Caco-2 (cell line): Measurements from ENCODE around the gene RAB19. TPM values are rescaled to one million over a fixed set of nuclear protein-coding genes. Genes with fewer than 3 reads are reported as not detected.

Experiments
- BruUV-seq: library from RNA; stranded (reverse); fragments of 400-500 nt; replicated peaks from 2 replicates; lab custom pipeline; 2021; lab: Mats Ljungman, UMichigan
- CTCF ChIA-PET: fragments of 300-600 bp; sonication (Branson Sonifier 250); formaldehyde crosslinking; loops from one replicate; lab custom pipeline; 2022; ENCODE audit warnings: antibody characterized with exemption; lab: Charles Lee
- POLR2A ChIA-PET: fragments of 300-600 bp; sonication (Branson Sonifier 250); formaldehyde crosslinking; loops from one replicate; lab custom pipeline; 2022; ENCODE audit warnings: antibody characterized with exemption; lab: Charles Lee
- DNase-seq, 2 experiments: peaks; one replicate each; pipeline versions ENCODE4 v3.0.0 to v3.0.0-alpha.2; 2020 to 2022
- H3K27me3 ChIP-seq: replicated peaks from 2 replicates; pipeline ENCODE4 v1.6.0; 2011; ENCODE audit warnings: low read length; ENCODE audit not compliant: control insufficient read depth, insufficient read depth
- H3K36me3 ChIP-seq: 2 replicates; pipeline ENCODE4 v1.5.1; 2011; ENCODE audit warnings: low read length; ENCODE audit not compliant: control insufficient read depth, insufficient read depth
- H3K4me1 ChIP-seq: fragments of 250-450 bp; sonication (Bioruptor Pico); 2 replicates; pipeline ENCODE4 v1.5.1; 2020; ENCODE audit warnings: mild to moderate bottlenecking
- H3K4me3 ChIP-seq: 2 replicates; pipeline ENCODE4 v1.5.1; 2011; ENCODE audit warnings: low read depth, mild to moderate bottlenecking, control low read depth, low read length
- H3K9me3 ChIP-seq: fragments of 250-450 bp; sonication (Bioruptor Pico); 2 replicates; pipeline ENCODE4 v1.5.1; 2020; ENCODE audit warnings: mild to moderate bottlenecking, moderate library complexity
- H3K27ac Mint-ChIP-seq: one replicate; pipeline ENCODE4 v1.8.0; 2022; ENCODE audit warnings: mixed read lengths; ENCODE audit not compliant: unreplicated experiment
- H3K27me3 Mint-ChIP-seq: one replicate; pipeline ENCODE4 v1.8.0; 2022; ENCODE audit warnings: mixed read lengths; ENCODE audit not compliant: insufficient read depth, unreplicated experiment
- H3K36me3 Mint-ChIP-seq: one replicate; pipeline ENCODE4 v1.8.0; 2022; ENCODE audit warnings: mild to moderate bottlenecking, mixed read lengths; ENCODE audit not compliant: insufficient read depth, unreplicated experiment
- H3K4me1 Mint-ChIP-seq: one replicate; pipeline ENCODE4 v1.8.0; 2022; ENCODE audit warnings: low read depth, mixed read lengths; ENCODE audit not compliant: unreplicated experiment
- H3K4me3 Mint-ChIP-seq: one replicate; pipeline ENCODE4 v1.8.0; 2022; ENCODE audit warnings: mild to moderate bottlenecking, moderate library complexity, mixed read lengths; ENCODE audit not compliant: unreplicated experiment
- H3K9me3 Mint-ChIP-seq: one replicate; pipeline ENCODE4 v1.8.0; 2022; ENCODE audit warnings: mixed read lengths; ENCODE audit not compliant: unreplicated experiment
- CTCF ChIP-seq, 2 experiments: fragments of 200-600 bp in 1 of 2; IDR thresholded peaks; 1 replicate in 1 of 2; 2 replicates in 1 of 2; pipeline versions ENCODE4 v1.5.1 to v1.8.0; 2011 to 2022; ENCODE audit warnings: antibody characterized with exemption in 1 of 2, control low read depth in 1 of 2, inconsistent platforms in 1 of 2, low read depth in 1 of 2, low read length in 1 of 2, mild to moderate bottlenecking in 1 of 2, moderate library complexity in 1 of 2; ENCODE audit not compliant: insufficient read depth in 1 of 2, severe bottlenecking in 1 of 2, unreplicated experiment in 1 of 2
- intact Hi-C: fragments of 100-400 bp; cut with micrococcal nuclease; formaldehyde crosslinking; loops from one replicate; pipeline ENCODE4 v1.10.0; 2022; ENCODE audit not compliant: unreplicated experiment
- total RNA-seq: library from RNA; stranded (reverse); gene quantifications from 2 replicates; pipeline ENCODE4 v1.2.3, GENCODE V29; 2022

Gene RAB19
- total RNA-seq, 1 experiment from 2014 or later: 3.8 TPM

- BruUV-seq: no TSS peak
- POLR2A ChIA-PET: interaction anchor here (0.5 kb wide), 1 partner anchor 11 kb away, joined by 7 read pairs; no protein-coding TSS in a partner anchor
- H3K36me3 Mint-ChIP-seq: peaks cover 20% of the 10 kb centered on the region
- no peaks in the 10 kb centered on the region for H3K27me3 Mint-ChIP-seq
- no peaks in the 10 kb centered on the region for H3K9me3 ChIP-seq
- no peak overlapping the region for H3K4me3 ChIP-seq
- intact Hi-C loops: no loop called here
- no peaks in the 10 kb centered on the region for H3K27me3 ChIP-seq
- H3K36me3 ChIP-seq: peaks cover 3% of the 10 kb centered on the region
- H3K4me1 Mint-ChIP-seq: no peaks in the 10 kb centered on the region
- no peaks in the 10 kb centered on the region for H3K9me3 Mint-ChIP-seq
- no peak for TF ChIP-seq CTCF (IDR thresholded peaks at IDR 0.05; ENCODE audit: insufficient read depth in 1 of 2, low read depth in 1 of 2, low read length in 1 of 2, severe bottlenecking in 1 of 2, unreplicated experiment in 1 of 2)
- no peak for DNase-seq
- CTCF ChIA-PET: no interaction called here
- H3K27ac Mint-ChIP-seq: no peak overlapping the region
- no peaks in the 10 kb centered on the region for H3K4me1 ChIP-seq
- no peak overlapping the region for H3K4me3 Mint-ChIP-seq
These were observed 19.7 kb upstream of the RAB19 start for GRCh38 chr7:140383954-140384713.

GRCh38 chr7:140384894-140385545 lies 18.8 kb upstream of the RAB19 start:
- H3K9me3 ChIP-seq: no peaks in the 10 kb centered on the region

More at GRCh38 chr7:140384894-140385545, 18.8 kb upstream of the RAB19 start:
- intact Hi-C loops: no loop called here
- Mint-ChIP-seq H3K27ac (no peak overlapping the region), H3K36me3 (peaks cover 12% of the 10 kb centered on the region), H3K4me3 (no peak overlapping the region), H3K9me3 (no peaks in the 10 kb centered on the region), H3K27me3 (no peaks in the 10 kb centered on the region), H3K4me1 (no peaks in the 10 kb centered on the region)
- peaks cover 3% of the 10 kb centered on the region for H3K36me3 ChIP-seq
- POLR2A ChIA-PET: no interaction called here
- no peaks in the 10 kb centered on the region for H3K27me3 ChIP-seq
- no TSS peak for BruUV-seq
- DNase-seq: no peak
- CTCF ChIA-PET: interaction anchor here (0.6 kb wide), 1 partner anchor 13 kb away, joined by 8 read pairs; the partner anchor contains the start of gene SLC37A3
- H3K4me1 ChIP-seq: no peaks in the 10 kb centered on the region
- H3K4me3 ChIP-seq: no peak overlapping the region
- TF ChIP-seq CTCF (IDR thresholded peaks at IDR 0.05; ENCODE audit: insufficient read depth in 1 of 2, low read depth in 1 of 2, low read length in 1 of 2, severe bottlenecking in 1 of 2, unreplicated experiment in 1 of 2): no peak
